ENCODE data around the gene ANO2.

Gene ANO2

DNA sequence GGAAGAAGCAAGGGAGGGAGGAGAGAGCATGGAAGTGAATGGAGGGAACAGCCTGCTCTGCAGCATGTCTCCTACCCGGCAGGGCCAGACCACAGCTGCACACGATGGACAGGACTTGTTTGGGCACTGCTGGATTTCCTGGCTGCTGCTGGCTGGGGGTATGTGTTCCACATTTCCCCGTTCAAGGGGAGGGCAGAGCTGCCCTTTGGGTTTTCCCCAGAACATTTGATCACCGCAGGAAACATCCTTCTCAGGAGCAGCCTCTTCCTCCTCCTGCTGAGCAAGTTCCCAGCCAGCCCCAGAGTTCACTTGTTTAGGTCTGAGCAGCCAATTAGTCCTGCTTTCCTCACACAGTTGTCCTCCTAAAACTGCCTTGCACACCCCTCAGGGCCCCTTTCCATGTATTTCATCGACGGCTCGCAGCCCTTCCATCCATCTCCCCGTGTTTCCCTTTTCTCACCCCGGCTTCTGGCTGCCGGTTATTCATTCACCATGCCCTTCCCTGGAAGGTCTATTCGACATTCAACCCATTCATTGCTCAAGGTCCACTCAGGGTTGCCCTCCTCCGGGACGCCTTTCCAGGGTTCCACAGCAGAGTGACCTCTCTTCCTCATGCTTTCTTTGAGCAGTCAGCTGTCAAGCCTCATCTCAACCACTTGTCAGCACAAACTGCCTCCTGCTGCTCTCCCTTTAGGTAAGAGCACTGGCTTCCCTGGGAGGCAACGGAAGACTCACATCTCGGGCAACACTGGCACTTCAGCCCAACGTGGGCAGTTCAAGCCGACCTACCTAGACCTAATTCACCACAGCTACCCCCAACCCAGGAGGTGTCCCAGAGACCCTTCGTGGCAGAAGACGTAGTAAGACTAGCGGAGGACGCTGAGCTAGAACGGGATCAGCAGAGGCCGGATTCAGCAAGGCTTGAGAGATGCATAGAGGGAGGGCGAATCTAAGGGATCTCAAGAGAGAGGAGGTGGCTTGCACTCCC lies 20.1 kb upstream of the ANO2 start:
- TF ChIP-seq, protein P1, sequence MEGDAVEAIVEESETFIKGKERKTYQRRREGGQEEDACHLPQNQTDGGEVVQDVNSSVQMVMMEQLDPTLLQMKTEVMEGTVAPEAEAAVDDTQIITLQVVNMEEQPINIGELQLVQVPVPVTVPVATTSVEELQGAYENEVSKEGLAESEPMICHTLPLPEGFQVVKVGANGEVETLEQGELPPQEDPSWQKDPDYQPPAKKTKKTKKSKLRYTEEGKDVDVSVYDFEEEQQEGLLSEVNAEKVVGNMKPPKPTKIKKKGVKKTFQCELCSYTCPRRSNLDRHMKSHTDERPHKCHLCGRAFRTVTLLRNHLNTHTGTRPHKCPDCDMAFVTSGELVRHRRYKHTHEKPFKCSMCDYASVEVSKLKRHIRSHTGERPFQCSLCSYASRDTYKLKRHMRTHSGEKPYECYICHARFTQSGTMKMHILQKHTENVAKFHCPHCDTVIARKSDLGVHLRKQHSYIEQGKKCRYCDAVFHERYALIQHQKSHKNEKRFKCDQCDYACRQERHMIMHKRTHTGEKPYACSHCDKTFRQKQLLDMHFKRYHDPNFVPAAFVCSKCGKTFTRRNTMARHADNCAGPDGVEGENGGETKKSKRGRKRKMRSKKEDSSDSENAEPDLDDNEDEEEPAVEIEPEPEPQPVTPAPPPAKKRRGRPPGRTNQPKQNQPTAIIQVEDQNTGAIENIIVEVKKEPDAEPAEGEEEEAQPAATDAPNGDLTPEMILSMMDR (IDR thresholded peaks at IDR 0.05; ENCODE audit: low read depth, low read length) = no peak
- TF ChIP-seq EZH2phosphoT487 (IDR thresholded peaks at IDR 0.05; ENCODE audit: low read depth) = no peak
- no peaks in the 10 kb centered on the region for H4K20me1 ChIP-seq (ENCODE audit: insufficient read depth, low read length)
- no peaks in the 10 kb centered on the region for H3K36me3 ChIP-seq (replicated peaks; ENCODE audit: low read depth, low read length)
- no peaks in the 10 kb centered on the region for H3K4me1 ChIP-seq (ENCODE audit: low read length)
- H3K27ac ChIP-seq (ENCODE audit: low read length) = no peak overlapping the region
- no peaks in the 10 kb centered on the region for H3K79me2 ChIP-seq (ENCODE audit: low read length)
- no peak overlapping the region for H3K9ac ChIP-seq (ENCODE audit: low read length)
- H3K9me3 ChIP-seq (ENCODE audit: insufficient read depth, low read length) = no peaks in the 10 kb centered on the region
- H3K4me3 ChIP-seq (ENCODE audit: low read length) = no peak overlapping the region
- H3K4me2 ChIP-seq (ENCODE audit: low read length) = no peak overlapping the region
- H2AFZ ChIP-seq (ENCODE audit: low read depth, low read length) = no peak overlapping the region
- peaks cover 7% of the 10 kb centered on the region; the same call in 1 of the 2 replicates for H3K27me3 ChIP-seq (ENCODE audit: low read depth, low read length)

DNA sequence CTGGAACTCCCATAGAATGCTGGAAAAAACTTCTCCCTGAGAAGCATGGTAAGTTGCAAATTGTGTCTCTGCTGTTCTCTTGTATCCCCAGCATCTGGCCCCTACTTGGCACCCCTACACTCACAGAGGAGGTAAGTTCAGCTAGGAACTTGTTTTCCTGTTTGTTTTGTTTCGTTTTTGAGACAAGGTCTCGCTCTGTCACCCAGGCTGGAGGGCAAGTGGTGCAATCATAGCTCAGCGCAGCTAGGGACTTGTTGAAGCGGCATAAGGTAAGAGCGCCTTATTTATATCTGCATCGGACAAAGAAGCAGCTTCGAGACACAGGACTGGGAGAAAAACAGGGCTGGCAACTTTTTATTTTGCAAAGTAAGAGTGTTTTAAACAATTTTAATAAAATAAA lies 18.5 kb upstream of the ANO2 start:
- TF ChIP-seq EZH2phosphoT487 (IDR thresholded peaks at IDR 0.05; ENCODE audit: low read depth) = no peak
- TF ChIP-seq, protein P1 (IDR thresholded peaks at IDR 0.05; ENCODE audit: low read depth, low read length) = no peak
- H3K27ac ChIP-seq (ENCODE audit: low read length) = no peak overlapping the region
- peaks cover 7% of the 10 kb centered on the region; the same call in 1 of the 2 replicates for H3K27me3 ChIP-seq (ENCODE audit: low read depth, low read length)
- H2AFZ ChIP-seq (ENCODE audit: low read depth, low read length) = no peak overlapping the region
- no peaks in the 10 kb centered on the region for H4K20me1 ChIP-seq (ENCODE audit: insufficient read depth, low read length)
- H3K4me3 ChIP-seq (ENCODE audit: low read length) = no peak overlapping the region
- no peaks in the 10 kb centered on the region for H3K4me1 ChIP-seq (ENCODE audit: low read length)
- no peak overlapping the region for H3K9ac ChIP-seq (ENCODE audit: low read length)
- H3K36me3 ChIP-seq (replicated peaks; ENCODE audit: low read depth, low read length) = no peaks in the 10 kb centered on the region
- H3K4me2 ChIP-seq (ENCODE audit: low read length) = no peak overlapping the region
- H3K79me2 ChIP-seq (ENCODE audit: low read length) = no peaks in the 10 kb centered on the region
- no peaks in the 10 kb centered on the region for H3K9me3 ChIP-seq (ENCODE audit: insufficient read depth, low read length)

DNA sequence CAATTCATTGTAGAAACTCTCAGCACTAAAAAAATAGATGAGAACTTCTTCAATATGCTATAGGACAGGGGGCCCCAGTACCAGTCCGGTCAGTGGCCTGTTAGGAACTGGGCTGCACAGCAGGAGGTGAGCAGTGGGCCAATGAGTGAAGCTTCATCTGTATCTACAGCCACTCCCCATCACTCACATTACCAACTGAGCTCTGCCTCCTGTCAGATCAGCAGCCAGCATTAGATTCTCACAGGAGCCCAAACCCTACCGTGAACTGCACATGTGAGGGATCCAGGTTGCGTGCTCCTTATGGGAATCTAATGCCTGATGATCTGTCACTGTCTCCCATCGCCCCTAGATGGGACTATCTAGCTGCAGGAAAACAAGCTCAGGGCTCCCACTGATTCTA lies 15.7 kb upstream of the ANO2 start:
- Histone ChIP-seq H3K9me3 (ENCODE audit: insufficient read depth, low read length) (no peaks in the 10 kb centered on the region), H3K4me3 (ENCODE audit: low read length) (no peak overlapping the region), H2AFZ (ENCODE audit: low read depth, low read length) (no peak overlapping the region), H3K27ac (ENCODE audit: low read length) (no peak overlapping the region), H3K79me2 (ENCODE audit: low read length) (no peaks in the 10 kb centered on the region), H3K4me2 (ENCODE audit: low read length) (no peak overlapping the region), H3K36me3 (replicated peaks; ENCODE audit: low read depth, low read length) (no peaks in the 10 kb centered on the region), H3K9ac (ENCODE audit: low read length) (no peak overlapping the region), H4K20me1 (ENCODE audit: insufficient read depth, low read length) (no peaks in the 10 kb centered on the region), H3K27me3 (ENCODE audit: low read depth, low read length) (peaks cover 7% of the 10 kb centered on the region; the same call in 1 of the 2 replicates), H3K4me1 (ENCODE audit: low read length) (no peaks in the 10 kb centered on the region)
- TF ChIP-seq, protein P1 (IDR thresholded peaks at IDR 0.05; ENCODE audit: low read depth, low read length) = no peak
- no peak for TF ChIP-seq EZH2phosphoT487 (IDR thresholded peaks at IDR 0.05; ENCODE audit: low read depth)

DNA sequence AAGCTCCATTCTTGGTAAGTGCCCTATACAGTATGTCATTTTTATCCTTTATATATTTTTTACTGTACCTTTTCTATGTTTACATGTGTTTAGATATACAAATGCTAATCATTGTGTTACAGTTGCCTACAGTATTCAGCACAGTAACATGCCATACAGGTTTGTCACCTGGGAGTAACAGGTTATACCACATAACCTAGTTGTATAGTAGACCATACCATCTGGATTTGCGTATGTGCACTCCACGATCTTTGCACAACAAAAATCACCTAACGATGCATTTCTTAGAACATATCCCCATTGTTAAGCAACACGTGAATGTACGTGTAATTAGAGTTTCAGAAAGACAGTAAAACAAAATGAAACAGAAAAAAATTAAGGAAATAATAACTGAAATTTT lies 11.9 kb upstream of the ANO2 start:
- Histone ChIP-seq H4K20me1 (ENCODE audit: insufficient read depth, low read length) (no peaks in the 10 kb centered on the region), H3K27me3 (ENCODE audit: low read depth, low read length) (peaks cover 7% of the 10 kb centered on the region; the same call in 1 of the 2 replicates), H3K9ac (ENCODE audit: low read length) (no peak overlapping the region), H3K4me3 (ENCODE audit: low read length) (no peak overlapping the region), H2AFZ (ENCODE audit: low read depth, low read length) (no peak overlapping the region), H3K4me2 (ENCODE audit: low read length) (no peak overlapping the region), H3K79me2 (ENCODE audit: low read length) (no peaks in the 10 kb centered on the region), H3K36me3 (replicated peaks; ENCODE audit: low read depth, low read length) (no peaks in the 10 kb centered on the region), H3K27ac (ENCODE audit: low read length) (no peak overlapping the region), H3K9me3 (ENCODE audit: insufficient read depth, low read length) (no peaks in the 10 kb centered on the region), H3K4me1 (ENCODE audit: low read length) (no peaks in the 10 kb centered on the region)
- no peak for TF ChIP-seq EZH2phosphoT487 (IDR thresholded peaks at IDR 0.05; ENCODE audit: low read depth)
- TF ChIP-seq, protein P1 (IDR thresholded peaks at IDR 0.05; ENCODE audit: low read depth, low read length) = no peak
